ENCODE measurements around the gene DOK1.

The DOK1 gene

DNA sequence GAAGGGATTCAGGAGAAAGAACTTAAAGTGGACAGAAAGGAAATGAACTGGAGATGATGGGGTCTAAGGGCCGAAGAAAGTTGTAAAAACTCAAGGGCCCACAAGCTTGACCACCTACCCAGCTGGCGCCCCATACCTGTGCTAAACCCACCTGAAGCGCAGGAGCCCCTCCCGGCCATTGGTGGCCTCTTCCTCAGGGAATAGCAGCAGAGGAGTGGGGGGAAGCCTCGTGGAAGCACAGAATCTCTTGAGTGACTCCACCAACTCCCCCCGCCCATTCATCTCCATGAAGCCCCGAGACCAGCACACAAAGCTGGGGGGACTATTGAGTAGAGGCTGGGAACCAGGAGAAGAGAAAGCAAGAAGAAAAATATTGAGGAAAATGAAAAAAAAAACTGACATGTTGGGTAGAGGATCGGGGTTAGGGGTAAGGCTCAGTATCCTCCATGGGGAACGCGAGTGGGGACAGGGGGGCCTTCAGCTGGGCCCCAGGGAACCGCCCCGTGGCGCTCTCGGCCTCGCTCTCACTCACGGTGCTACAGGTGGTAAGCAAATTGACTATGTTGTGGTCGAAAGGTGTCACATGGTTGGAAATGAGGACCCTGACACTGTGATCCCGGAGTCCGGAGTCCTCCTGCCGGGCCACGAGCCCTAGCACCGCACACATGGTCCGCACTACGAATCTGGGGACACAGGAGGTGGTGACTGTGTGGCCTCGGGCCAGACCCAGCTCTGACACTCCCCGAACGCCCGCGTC lies 25.7 kb upstream of the DOK1 start:
- no peak for TF ChIP-seq CTCF (IDR thresholded peaks at IDR 0.05; ENCODE audit: extremely low read depth, missing control alignments)
- DNase-seq (ENCODE audit: low spot score): peak; percentile 35

GRCh38 chr2:74529357-74530238 lies 24.9 kb upstream of the DOK1 start, which contains the start of the genes AUP1 and HTRA2:
Gene AUP1 (minus strand): TSS chr2:74529706. CDS start chr2:74529629, 77 bp downstream.
Gene HTRA2 (plus strand): TSS chr2:74529933. CDS start chr2:74530007, 74 bp downstream.
- no peak for TF ChIP-seq CTCF (IDR thresholded peaks at IDR 0.05; ENCODE audit: extremely low read depth, missing control alignments)
- peak; percentile 97 for DNase-seq (ENCODE audit: low spot score)

DNA sequence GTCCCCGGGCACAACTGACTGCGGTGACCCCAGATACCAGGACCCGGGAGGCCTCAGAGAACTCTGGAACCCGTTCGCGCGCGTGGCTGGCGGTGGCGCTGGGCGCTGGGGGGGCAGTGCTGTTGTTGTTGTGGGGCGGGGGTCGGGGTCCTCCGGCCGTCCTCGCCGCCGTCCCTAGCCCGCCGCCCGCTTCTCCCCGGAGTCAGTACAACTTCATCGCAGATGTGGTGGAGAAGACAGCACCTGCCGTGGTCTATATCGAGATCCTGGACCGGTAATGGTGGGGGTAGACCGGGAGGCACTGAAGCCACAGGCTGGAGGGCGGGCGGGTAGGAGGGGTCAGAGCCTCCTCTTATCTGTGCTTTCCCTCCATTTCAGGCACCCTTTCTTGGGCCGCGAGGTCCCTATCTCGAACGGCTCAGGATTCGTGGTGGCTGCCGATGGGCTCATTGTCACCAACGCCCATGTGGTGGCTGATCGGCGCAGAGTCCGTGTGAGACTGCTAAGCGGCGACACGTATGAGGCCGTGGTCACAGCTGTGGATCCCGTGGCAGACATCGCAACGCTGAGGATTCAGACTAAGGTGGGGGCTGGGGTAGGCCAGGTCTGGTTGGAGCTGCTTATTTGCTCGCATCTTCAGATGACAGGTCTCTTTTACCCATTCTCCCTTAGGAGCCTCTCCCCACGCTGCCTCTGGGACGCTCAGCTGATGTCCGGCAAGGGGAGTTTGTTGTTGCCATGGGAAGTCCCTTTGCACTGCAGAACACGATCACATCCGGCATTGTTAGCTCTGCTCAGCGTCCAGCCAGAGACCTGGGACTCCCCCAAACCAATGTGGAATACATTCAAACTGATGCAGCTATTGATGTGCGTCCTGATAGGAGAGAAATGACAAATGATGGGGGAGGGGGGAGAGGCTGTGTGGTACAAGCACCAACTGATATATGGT lies 24.0 kb upstream of the DOK1 start:
- DNase-seq (ENCODE audit: low spot score): peak; percentile 86
- TF ChIP-seq CTCF (IDR thresholded peaks at IDR 0.05; ENCODE audit: extremely low read depth, missing control alignments): no peak

DNA sequence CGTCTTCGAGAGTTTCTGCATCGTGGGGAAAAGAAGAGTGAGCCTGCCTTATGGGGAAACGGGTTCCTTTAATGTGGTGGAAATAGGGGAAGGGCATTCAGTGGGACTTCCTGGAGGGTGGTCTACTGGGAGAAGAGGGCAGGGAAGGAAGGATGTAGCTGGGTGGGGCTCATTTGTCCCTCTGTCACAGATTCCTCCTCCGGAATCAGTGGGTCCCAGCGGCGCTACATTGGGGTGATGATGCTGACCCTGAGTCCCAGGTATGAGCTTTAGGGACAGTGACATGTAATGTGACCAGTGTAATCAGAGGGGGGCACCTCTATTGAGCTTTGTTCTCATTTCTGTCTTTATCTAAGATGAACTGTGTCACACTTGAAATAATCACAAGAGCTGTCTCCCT lies 22.9 kb upstream of the DOK1 start:
- no peak for DNase-seq (ENCODE audit: low spot score)
- no peak for TF ChIP-seq CTCF (IDR thresholded peaks at IDR 0.05; ENCODE audit: extremely low read depth, missing control alignments)

GRCh38 chr2:74532222-74532621 lies 22.3 kb upstream of the DOK1 start:
- DNase-seq (ENCODE audit: low spot score): peak; percentile 52
- peak; percentile 25 for TF ChIP-seq CTCF (IDR thresholded peaks at IDR 0.05; ENCODE audit: extremely low read depth, missing control alignments)

GRCh38 chr2:74533464-74533863 lies 21.1 kb upstream of the DOK1 start:
- no peak for DNase-seq (ENCODE audit: low spot score)
- no peak for TF ChIP-seq CTCF (IDR thresholded peaks at IDR 0.05; ENCODE audit: extremely low read depth, missing control alignments)
